Femur (tissue), 1 donor: ENCODE measurements around the gene RABL2A.
"Not testable (repeated sequence)": the region's sequence is repeated elsewhere in the genome, so short reads cannot be mapped to it uniquely, and the experiment has no call there.

Experiments used
- DNase-seq: peaks from one replicate; pipeline ENCODE4 v3.0.0-alpha.2; 2017

The RABL2A gene

GRCh38 chr2:113690871-113691270, 63.8 kb downstream of the RABL2A start:
- DNase-seq = not testable (repeated sequence)
